CD4-positive, alpha-beta T cell treated with Interleukin-17A for 1 hour (primary cell): ENCODE results near the gene ZDHHC24.

Experiments
- DNase-seq: peaks from one replicate; pipeline ENCODE4 v3.0.0-alpha.2; 2020

The ZDHHC24 gene

DNA sequence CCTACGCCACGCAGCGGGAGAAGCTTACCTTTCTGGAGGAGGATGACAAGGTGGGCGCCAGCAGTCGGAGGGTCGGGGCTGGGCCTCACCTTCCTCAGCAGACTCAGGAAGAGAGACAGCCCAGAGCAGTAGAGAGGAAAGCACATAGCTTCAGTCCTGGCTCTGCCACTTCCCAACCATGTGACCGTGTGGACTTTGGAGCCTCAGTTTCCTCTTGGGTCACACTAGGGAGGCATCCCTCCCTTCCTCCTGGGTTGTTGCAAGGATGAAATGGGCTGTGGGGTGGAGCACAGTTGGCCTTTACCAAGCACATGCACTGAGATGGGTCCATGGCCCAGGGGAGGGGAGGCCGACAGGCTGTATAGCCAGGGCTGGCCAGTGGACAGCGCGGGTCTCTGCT lies 52.7 kb downstream of the ZDHHC24 start:
- no peak for DNase-seq

DNA sequence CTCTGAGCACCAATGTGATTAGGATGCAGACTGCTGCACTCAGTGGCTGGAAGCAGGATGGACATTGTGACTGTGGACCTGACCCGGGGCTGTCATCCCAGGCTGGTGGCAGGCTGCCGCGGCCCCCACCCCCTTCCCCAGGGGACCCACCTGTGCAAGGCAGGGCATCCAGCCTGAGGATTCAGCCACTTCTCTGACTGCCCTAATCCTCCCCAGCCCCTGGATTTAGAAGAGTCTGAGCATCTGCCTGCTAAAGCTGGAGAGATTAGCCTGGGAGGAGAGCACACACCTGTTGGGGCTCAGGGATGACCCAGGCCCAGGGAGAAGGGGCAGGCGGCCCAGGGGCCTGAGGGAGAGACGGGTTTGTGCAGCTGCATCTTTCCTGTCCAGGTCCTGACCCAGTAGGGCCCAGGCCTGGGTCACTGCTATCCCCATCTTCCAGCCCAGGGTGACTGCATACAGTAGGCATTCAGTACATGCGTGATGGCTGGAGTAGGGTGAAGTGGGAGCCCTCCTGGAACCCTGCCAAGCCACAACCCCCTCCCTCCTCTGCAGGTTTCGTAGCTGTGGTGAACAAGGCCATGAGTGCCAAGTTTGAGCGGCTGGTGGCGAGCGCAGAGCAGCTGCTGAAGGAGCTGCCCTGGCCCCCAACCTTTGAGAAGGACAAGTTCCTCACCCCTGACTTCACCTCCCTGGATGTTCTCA lies 53.5 kb downstream of the ZDHHC24 start:
- no peak for DNase-seq

DNA sequence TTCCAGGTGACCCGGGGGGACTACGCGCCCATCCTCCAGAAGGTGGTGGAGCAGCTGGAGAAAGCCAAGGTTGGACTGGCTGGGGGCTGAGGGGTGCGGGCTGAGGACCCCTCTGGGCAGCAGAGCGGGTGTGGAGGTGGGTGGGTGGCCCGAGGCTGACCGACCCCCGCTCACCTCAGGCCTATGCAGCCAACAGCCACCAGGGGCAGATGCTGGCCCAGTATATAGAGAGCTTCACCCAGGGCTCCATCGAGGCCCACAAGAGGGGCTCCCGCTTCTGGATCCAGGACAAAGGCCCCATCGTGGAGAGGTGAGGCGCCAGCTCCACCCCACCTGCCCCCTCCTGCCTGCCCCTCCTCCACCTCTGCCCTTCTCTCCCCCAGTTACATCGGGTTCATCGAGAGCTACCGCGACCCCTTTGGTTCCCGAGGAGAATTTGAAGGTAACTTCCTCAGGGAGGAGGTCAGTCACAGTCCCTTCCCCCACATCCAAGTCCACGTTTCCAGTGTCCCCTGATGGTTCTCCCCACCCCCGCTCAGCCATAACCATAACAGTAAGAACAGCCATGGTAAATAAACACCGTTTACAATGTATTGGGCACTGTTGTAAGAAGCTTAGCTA lies 54.4 kb downstream of the ZDHHC24 start:
- no peak for DNase-seq

DNA sequence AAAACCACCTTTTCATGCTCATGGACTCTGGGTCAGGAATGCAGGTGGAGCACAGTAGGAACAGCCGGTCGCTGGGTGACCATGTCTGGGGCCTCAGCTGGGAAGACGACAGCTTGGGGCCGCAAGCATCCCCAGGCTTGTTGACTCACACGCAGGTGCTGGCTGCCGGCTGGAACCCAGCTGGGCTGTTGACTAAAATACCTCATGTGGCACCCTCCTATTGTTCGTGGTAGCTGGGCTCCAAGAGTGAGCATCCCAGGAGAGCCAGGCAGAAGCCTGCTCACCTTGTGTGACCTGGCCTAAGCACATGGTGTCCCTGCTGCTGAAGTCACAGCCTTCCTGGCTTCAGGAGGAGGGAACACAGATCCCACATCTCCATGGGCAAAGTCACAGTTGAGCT lies 56.2 kb downstream of the ZDHHC24 start:
- DNase-seq = no peak

DNA sequence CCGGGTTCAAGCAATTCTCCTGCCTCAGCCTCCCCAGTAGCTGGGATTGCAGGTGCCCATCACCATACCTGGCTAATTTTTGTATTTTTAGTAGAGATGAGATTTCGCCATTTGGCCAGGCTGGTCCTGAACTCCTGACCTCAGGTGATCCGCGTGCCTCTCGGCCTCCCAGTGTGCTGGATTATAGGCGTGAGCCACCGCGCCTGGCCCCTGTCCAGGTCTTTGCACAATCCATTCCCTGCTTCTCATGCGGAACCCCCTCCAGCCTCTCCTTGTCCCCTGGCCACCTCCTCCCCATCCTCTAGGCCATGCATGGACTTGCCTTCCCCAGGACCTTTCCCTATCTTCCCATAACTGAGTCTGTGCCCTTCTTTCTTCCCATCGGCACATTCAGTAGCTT lies 56.9 kb downstream of the ZDHHC24 start:
- no peak for DNase-seq

DNA sequence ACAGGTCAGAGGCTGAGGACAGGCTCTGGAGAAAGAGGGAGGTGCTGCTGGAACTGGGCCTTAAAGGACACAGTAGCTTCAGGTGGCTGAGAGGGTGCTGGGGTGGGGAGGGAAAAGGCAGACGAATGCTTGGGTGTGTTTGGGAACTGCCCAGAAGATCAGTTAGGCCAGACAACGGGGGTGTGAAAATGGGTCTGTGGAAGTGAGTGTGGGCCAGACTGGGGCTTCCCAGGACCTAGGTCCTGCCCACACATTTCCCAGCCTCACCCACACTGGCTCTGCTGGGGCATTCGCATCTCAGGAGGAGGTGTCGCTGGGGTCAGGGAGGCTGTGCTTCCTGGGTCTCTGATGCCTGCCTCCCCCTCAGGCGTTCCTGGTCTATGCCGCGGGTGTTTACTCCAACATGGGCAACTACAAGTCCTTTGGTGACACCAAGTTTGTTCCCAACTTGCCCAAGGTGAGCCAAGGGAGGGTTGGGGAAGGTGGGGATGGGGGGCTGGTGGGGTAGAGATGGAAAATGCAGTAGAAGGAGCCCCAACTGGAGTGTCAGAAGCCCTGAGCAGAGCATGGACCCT lies 61.0 kb downstream of the ZDHHC24 start:
- no peak for DNase-seq

DNA sequence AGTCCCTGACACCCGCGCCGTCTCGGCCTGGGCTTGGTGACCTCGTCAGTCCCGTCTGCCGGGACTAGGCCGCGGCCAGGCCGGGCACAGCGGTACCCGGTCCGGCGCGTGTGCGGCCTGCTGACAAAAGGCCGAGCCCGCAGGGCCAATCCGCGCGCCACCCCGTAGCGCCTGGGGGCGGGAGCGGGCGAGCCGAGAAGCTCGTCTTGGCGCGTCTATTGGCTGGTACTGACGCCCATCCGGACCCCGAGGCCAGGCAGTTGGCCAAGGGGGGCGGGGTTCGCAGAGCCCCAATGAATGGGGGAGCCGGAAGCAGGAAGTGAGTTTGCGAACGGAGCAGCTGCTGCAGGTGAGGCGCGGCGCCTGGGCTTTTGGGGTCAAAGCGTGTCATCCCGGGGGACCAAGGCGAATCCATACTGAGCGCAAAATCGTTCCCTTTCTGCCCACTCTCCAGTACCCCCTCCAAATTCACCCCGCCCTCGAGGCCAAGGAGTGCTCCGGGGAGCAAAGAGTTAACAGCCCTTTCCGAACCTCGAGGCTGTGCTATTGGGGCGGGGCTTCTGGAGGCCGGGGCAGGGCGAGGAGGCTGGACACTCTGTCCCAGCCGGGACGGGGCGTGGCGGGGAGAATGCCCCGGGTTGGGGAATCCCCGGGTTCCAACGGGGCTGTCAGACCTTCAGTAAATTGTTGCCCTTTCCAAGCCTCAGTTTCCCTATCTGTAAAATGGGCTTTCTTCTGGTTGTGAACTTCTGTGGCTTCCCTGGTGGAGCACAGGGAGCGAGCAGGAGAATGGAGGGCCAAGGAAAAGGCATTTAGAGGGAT lies 65.5 kb downstream of the ZDHHC24 start, which contains the start of gene DPP3:
Gene DPP3 (plus strand): TSS at position 318 of the 822 bp plus-strand sequence. CDS start 1,767 bp downstream, outside the sequence.
- peak; percentile 96 for DNase-seq

DNA sequence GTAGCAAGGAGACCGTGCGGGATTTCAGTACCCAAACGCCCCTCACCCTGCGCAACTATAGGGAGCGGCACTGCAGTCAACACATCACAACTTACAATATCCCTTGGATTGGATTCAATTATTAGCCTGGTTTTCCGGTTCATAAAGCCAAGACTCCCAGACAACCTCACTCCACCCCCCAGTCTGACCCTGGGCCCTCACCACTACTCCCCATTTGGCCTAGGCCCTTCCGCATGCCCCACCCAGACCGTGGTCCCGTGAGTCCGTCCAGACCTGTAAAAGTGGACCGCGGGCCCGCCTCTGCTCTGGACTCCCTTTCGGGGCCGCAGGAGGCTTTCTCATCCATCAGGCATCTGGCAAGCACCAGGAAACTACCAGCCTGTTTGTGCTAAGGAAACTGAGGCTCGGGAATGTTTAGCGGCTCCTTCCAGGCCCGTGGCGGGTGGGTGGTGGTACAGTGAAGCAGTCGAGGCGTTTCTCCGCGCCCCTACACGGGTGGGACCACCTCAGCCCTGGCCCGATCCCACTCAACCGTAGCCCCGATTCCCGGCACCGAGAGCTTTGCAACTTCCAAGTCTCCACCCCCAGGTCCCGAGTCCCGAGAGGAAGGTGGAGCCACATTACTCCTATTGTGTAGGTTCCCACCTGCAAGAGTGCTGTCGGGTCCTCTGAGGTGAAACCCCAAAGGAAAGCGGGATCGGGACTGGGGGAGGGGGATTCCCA lies 66.3 kb downstream of the ZDHHC24 start:
- no peak for DNase-seq

DNA sequence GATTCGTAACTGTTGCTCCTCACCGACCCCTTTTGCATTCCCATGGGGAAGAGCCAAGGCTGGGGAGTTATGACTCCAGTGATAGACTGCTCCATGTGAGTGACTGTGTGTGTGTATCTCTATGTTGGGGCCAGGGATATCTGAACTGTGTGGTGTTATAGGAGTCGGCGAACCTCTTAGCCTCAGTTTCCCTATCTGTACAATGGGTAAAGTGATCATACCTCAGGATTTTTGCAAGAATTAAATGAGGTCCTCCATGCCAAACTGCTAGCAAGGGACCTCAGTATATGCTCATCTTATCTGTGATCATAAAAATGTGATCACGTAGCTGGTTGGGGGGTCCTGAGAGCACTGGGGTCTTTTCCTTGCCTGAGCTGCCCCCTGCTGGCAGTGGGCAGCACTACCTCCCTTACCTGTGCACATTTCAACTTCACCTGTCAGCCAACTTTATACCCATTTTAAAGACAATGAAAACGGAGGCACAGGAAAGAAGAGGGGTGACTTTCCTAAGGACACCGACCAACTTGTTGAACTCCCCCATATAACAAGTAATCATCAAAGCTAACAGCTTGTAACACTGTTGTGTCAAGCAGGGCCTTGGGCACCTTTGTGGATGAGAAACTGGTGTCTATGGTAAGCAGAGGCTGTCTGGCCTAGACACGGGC lies 67.0 kb downstream of the ZDHHC24 start:
- peak; percentile 51 for DNase-seq

DNA sequence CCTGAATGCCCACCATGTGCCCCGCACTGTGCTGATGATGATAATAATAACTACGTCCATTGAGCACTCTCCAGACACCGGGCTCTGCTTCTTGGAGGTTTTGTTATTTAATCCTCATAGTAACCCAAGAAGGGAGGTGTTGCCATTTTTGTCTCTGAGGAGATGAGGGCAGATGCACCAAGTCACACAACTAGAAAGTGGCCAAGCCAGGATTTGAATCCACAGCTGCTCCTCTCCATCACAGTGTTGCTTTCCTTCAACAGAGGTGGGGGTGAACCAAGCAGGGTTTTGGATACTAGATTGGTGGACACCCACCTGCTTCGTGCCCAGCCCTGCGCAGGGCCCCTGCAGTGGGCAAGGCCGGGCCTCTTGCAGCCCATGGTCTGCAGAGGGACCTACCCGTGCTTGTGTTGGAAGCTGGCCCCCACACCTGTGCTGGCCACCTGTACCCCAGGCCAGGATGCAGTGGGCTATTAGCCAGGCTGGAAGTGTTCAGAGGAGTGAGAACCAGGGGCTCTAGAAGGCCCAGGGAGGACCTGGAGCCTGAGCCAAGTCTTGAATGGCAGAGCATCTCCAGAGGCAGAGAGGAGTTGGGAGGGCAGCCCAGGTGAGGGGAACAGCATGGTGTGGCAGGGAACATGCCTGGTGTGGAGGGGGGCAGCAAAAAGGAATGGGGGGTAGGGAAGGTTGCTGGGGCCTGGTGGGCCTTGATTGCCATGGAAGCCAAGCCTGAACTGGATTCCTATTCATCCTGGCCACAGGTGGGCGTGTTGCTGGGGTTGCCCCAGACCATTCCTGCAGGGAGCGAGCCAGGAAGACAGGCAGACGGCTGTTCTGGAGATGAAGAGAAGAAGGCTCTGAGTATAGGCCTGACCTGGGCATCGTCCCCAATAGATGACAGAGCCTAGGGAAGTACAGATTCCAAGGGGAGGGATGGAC lies 68.3 kb downstream of the ZDHHC24 start:
- DNase-seq = no peak

DNA sequence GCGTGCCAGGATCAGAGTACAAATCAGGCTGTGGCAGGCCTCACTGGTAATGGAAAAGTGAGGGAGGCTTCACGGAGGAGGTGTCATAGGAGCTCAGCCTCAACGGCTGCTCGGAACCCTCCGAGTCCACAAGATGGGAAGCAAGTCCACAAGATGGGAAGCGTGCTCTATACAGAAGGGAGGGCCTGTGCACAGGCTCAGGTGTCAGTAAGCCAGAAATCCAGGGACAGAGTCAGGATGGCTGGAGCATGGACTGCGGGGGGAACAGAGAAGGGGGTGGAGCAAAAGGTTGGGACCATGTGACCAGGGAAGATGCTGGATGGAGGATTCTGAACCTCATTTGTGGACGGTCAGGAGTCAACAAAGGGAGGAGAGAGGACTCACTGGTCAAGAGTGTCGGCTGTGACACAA lies 69.0 kb downstream of the ZDHHC24 start:
- DNase-seq = no peak

DNA sequence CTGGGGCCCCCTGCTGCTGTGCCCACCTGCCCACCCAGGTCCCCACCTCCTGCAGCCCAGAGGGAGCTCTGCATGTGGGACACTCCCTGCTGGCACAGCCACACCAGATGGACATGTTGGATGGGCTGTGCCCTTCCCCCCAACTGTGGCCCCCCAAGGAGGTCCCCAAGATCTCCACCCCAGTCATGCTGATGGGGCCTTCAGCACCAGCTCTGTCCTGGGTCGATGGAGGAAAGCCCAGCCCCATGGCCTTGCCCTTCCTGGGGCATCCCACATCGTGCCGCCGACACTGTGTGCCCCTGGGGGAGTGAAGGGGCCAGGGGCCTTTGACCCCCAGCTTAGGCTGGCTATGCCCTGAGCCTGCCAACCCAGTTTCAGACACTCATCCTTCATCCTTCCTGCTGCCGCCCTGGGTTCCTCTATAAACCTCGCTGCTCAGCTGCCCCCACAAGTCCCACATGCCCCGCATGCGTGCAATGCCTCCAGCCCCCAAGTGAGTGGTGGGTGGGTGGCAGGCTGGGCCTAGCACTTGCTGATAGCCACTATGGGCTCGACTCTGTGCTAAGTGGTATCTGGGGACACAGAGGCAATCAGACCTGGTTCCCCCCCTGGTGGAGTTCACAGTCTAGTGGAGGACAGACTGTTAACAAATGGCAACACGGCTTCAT lies 69.5 kb downstream of the ZDHHC24 start:
- no peak for DNase-seq

DNA sequence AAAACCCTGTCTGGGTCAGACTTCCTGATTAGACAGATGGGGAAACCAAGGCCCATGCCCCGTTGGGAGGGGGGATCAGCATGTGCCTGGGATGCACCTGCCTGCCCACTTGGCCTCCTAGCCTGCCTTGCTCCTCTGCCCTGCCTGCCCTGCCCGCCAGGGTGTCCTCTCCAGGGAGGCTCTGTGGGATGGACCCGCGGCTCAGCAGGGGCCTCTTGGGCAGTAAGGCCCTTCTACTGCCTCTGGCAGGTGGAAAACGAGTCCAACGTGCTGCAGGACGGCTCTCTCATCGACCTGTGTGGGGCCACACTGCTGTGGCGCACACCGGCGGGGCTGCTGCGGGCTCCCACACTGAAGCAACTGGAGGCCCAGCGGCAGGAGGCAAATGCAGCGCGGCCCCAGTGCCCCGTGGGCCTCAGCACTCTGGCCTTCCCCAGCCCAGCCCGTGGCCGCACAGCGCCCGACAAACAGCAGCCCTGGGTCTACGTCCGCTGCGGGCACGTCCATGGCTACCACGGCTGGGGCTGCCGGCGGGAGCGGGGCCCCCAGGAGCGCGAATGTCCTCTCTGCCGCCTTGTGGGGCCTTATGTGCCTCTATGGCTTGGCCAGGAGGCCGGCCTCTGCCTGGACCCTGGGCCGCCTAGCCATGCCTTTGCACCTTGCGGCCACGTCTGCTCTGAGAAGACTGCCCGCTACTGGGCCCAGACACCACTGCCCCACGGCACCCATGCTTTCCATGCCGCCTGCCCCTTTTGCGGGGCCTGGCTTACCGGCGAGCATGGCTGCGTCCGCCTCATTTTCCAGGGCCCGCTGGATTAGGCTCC lies 70.3 kb downstream of the ZDHHC24 start:
- DNase-seq = no peak

DNA sequence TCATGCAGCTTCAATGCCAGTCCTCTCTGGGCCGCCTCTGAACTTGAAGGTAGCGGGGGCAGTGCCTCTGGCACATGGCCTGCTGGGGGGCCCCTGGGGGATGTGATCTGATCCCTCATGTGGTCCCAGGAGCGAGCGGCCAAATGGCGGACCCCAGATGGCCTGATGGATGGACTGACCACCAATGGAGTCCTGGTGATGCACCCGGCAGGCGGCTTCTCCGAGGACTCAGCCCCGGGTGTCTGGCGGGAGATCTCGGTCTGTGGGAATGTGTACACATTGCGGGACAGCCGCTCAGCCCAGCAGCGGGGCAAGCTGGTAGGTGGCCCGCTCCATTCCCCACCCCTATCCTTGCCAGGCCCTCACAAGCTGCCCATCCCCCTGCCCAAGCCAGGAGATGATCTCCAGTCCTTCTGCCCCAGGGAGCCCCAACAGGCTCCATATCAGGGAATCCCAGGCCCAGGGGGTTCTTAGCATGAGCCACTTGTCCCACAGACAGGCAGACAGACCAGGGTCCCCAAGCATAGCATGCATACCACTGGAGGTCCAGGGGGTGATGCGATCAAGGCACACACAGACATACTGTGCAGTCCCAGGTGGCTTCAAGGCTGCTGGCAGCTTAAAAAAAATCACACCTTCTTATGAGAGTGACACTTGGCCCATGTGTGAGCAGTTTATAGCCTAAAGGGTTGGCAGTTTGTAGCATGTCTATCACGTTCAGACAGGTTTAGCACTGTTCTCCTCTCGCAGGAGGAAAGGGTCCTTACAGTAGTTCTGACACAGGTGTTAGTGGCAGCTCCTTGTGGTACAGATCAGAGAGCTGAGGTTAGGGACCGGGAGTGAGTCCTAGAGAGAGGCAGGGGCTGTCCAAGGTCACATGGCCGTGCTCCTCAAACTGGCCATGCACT lies 72.0 kb downstream of the ZDHHC24 start:
- DNase-seq = no peak

DNA sequence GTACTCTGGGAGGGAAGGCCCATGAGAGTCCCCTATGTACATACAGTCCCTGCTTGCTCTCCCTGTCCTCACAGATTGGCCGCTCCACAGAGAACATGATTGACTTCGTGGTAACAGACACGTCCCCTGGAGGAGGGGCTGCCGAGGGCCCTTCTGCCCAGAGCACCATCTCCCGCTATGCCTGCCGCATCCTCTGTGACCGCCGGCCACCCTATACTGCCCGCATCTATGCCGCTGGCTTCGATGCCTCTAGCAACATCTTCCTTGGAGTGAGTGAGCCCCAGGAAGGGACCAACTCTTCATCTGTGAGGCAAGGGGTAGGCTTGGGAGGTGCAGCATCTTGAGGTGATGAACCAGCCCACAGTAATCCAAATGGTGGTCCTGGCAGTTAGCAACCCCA lies 72.7 kb downstream of the ZDHHC24 start:
- DNase-seq = no peak

DNA sequence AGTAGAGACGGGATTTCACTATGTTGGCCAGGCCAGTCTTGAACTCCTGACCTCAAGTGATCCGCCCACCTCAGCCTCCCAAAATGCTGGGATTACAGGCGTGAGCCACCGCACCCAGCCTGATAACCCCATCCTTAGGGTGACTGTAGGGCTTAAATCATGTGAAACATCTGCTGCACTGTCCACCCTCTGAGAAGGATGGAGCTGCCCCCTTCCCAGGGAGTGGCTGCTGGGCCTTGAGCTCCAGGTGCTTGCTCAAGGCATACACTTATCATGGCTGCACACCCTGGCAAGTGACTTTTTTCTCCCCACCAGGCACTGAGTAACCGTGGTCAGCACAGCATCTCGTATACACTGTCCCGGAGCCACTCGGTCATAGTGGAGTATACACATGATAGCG lies 73.8 kb downstream of the ZDHHC24 start:
- no peak for DNase-seq

DNA sequence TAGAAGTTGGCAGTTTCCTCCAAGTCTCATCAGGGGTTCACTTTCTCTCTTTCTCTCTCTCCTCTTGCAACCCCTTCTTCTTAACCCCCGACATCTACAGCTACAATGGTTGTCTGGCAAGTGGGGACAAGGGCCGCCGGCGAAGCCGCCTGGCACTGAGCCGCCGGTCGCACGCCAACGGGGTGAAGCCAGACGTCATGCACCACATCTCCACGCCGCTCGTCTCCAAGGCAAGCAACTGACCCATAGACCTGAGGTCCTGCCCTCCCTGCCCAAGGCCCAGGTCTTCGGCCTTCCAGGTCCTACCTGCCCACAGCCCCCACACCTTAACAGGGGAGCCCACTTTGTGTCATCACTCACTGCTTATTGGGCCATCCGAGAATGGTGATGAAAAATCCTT lies 74.7 kb downstream of the ZDHHC24 start:
- no peak for DNase-seq
